ENCODE results near the gene CFAP65. TPM values are rescaled to one million over a fixed set of nuclear protein-coding genes. Genes with fewer than 3 reads are reported as not detected.

Gene CFAP65
- total and polyA plus RNA-seq, 8 donors: 0.06 to 0.38 (median 0.13) TPM

- Histone ChIP-seq H3K9me3 (no peaks in the 10 kb centered on the region), H3K36me3 (no peaks in the 10 kb centered on the region), H3K27me3 (peaks cover 0 to 47% (median 15%) of the 10 kb centered on the region in 4 donors), H3K4me1 (peaks cover 5 to 16% (median 16%) of the 10 kb centered on the region in 3 donors), H3K4me3 (peak overlapping the region in 1 of 4 donors; percentile 25), H3K27ac (no peak overlapping the region)
- no peak for ATAC-seq
- intact Hi-C loops (cut with DNase I): no loop called here
- TF ChIP-seq, protein P1, sequence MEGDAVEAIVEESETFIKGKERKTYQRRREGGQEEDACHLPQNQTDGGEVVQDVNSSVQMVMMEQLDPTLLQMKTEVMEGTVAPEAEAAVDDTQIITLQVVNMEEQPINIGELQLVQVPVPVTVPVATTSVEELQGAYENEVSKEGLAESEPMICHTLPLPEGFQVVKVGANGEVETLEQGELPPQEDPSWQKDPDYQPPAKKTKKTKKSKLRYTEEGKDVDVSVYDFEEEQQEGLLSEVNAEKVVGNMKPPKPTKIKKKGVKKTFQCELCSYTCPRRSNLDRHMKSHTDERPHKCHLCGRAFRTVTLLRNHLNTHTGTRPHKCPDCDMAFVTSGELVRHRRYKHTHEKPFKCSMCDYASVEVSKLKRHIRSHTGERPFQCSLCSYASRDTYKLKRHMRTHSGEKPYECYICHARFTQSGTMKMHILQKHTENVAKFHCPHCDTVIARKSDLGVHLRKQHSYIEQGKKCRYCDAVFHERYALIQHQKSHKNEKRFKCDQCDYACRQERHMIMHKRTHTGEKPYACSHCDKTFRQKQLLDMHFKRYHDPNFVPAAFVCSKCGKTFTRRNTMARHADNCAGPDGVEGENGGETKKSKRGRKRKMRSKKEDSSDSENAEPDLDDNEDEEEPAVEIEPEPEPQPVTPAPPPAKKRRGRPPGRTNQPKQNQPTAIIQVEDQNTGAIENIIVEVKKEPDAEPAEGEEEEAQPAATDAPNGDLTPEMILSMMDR (IDR thresholded peaks at IDR 0.05): no peak
- 12 to 22% methylated on average over 10 of the region's 10 CpGs for WGBS, 2 donors
- no peak for DNase-seq
- FAIRE-seq: no peak
These were observed 57.4 kb downstream of the CFAP65 start for GRCh38 chr2:218983934-218984238.

DNA sequence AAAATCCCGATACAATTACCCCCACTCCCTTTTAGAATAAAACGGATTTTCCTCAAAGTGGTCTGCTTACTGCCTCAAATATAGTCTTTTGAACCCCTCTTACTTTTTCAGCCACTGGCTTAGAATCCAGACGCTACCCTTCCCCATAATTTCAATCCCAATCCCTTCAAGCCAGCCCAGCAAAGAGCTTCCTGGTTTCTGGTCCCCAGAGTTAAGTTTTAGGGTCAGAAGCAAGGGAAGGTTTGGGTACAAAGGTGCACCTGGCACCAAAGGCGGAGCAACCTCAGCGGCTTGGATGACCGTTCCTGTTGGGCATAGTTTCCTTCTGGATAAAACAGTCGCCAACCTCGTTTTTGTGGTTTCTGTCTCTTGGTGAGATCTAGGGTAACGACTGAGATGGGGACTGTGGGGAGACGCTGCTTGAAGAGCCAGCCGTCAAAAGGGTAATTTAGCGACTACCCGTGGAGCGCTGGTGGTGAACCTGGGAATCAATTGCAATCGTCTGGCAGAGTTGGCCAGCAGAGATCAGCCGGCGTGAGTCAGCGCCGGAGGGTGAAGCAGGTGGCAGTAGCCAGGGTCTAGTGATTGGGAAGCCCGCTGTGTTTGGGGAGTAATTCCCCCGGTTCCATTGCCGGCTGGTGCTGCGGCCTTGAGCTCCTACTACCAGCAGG is 57.9 kb downstream of the CFAP65 start:
- TF ChIP-seq, protein P1 (IDR thresholded peaks at IDR 0.05): no peak
- 19 to 22% methylated on average over 23 of the region's 23 CpGs for WGBS, 2 donors
- no peak for FAIRE-seq

GRCh38 chr2:218982586-218983262 is 58.6 kb downstream of the CFAP65 start:
- H3K27me3 ChIP-seq: peaks cover 0 to 41% (median 15%) of the 10 kb centered on the region in 4 donors
- DNase-seq: peak in 2 of 6 donors; percentile 13 to 46
- TF ChIP-seq, protein P1 (IDR thresholded peaks at IDR 0.05): no peak
- H3K4me3 ChIP-seq: peak overlapping the region in 1 of 4 donors; percentile 36
- no peaks in the 10 kb centered on the region for H3K36me3 ChIP-seq
- WGBS, 2 donors: 16 to 19% methylated on average over 28 of the region's 28 CpGs
- H3K4me1 ChIP-seq: peaks cover 5 to 16% (median 16%) of the 10 kb centered on the region in 3 donors
- ATAC-seq: no peak
- intact Hi-C loops (cut with DNase I): no loop called here
- H3K9me3 ChIP-seq: no peaks in the 10 kb centered on the region
- H3K27ac ChIP-seq: no peak overlapping the region
- FAIRE-seq: no peak

More for the DNA sequence above, 57.9 kb downstream of the CFAP65 start:
- peaks cover 5 to 16% (median 16%) of the 10 kb centered on the region in 3 donors for H3K4me1 ChIP-seq
- ATAC-seq (peak in 1 of 4 donors; percentile 9), DNase-seq (peak in 3 of 6 donors; percentile 22 to 58 (median 54))
- no peaks in the 10 kb centered on the region for H3K36me3 ChIP-seq
- intact Hi-C loops (cut with DNase I): no loop called here
- peak overlapping the region in 1 of 4 donors; percentile 25 for H3K4me3 ChIP-seq
- H3K9me3 ChIP-seq: no peaks in the 10 kb centered on the region
- H3K27ac ChIP-seq: no peak overlapping the region
- H3K27me3 ChIP-seq: peaks cover 0 to 46% (median 15%) of the 10 kb centered on the region in 4 donors

DNA sequence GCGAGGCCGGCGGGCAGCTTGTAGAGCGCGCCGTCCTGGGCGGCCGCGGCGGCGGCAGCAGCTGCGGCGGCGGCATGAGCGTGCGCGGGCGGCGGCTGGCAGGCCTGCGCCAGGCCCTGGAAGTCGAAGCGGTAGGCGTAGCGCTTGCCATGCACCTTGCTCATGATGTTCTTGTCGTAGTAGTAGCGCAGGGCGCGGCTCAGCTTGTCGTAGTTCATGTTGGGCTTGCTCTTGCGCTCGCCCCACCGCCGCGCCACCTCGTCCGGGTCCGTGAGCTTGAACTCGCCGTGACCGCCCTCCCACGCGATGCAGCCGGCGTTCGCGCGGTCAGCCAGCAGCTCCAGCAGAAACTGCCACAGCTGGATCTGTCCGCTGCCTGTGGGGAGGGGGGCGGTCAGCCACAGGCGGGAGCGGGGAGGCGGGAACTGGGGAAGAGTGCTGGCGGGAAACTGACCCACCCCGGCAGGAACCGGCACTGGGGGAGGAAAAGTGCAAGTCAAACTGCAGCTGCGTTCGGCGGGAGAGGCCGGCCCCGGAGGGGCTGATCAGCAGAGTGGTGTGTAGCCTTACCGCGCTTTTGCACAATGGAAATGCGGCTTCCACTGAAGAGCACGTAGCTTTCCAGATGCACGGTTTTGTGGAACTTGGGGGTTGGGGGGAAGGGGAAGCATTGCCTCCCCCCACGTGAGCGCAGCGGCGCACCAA is 59.3 kb downstream of the CFAP65 start:
- Histone ChIP-seq H3K36me3 (no peaks in the 10 kb centered on the region), H3K4me3 (peak overlapping the region in 2 of 4 donors; percentile 9 to 36), H3K27ac (no peak overlapping the region), H3K4me1 (peaks cover 5 to 16% (median 16%) of the 10 kb centered on the region in 3 donors), H3K9me3 (no peaks in the 10 kb centered on the region), H3K27me3 (peaks cover 0 to 36% (median 15%) of the 10 kb centered on the region in 4 donors)
- DNase-seq (peak in 4 of 6 donors; percentile 50 to 80 (median 62)), ATAC-seq (peak; percentile 20 to 57 (median 48)), FAIRE-seq (no peak)
- TF ChIP-seq, protein P1 (IDR thresholded peaks at IDR 0.05): no peak
- intact Hi-C loops (cut with DNase I): no loop called here
- 2 to 4% methylated on average over 68 to 69 of the region's 69 CpGs for WGBS, 2 donors

All from pancreas (tissue), 10 donors.